Measurements from ENCODE around the gene HNRNPL.
"Not testable (repeated sequence)": the region's sequence is repeated elsewhere in the genome, so short reads cannot be mapped to it uniquely, and the experiment has no call there.

Gene HNRNPL

DNA sequence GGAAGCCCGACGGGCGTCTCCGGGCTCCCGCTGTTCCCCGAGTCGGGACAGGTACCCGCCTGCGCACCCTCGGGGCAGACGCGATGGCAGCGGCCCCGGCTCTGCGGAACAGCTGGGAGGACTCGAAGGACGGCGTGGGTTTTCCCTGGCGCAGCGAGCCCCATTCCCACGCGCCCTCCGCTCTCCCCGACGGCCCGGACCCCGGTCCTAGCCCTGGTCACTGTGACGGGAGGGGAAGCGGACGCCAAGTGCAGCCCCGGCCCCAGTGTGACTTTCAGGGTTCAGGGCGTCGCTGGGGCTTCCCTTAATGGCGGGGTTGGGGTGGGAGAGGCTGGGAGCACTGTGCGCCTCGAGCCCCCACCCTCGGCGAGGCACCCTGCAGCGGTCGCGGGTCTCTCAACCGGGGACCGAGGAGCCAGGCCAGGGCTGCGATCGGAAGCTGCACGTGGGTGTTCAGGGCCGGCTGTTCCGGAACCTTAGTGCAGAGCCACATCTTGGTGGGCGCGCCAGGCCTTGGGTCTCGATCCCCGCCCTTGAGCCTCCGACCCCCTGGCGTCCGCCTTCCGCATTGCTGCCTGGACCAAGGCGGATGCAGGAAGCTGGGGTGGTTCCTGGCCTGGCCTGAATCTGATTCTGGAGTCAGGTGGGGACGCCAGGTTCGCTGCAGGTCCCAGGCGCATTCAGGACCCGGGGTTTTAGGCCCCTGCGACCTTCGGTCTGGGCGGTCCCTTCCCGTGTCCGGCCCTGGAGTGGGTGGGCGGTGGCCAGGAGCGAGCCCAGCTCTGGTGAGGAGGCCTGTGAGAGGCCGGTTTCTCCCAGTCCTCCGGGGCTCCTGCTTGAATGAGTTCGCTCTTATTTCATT lies 57.3 kb downstream of the HNRNPL start:
- Histone ChIP-seq H3F3A (ENCODE audit: control insufficient read depth, insufficient read depth) (no peaks in the 10 kb centered on the region), H3K4me1 (ENCODE audit: control insufficient read depth, low read length) (peaks cover 18% of the 10 kb centered on the region), H3K9me3 (ENCODE audit: control insufficient read depth, insufficient read depth, low read length) (no peaks in the 10 kb centered on the region), H3K27me3 (ENCODE audit: control insufficient read depth, low read length) (peaks cover 4% of the 10 kb centered on the region), H3K4me2 (ENCODE audit: low read length) (peak overlapping the region; percentile 51), H3K79me2 (ENCODE audit: control insufficient read depth, low read length) (no peaks in the 10 kb centered on the region), H4K20me1 (ENCODE audit: control insufficient read depth, insufficient read depth, low read depth, low read length) (no peaks in the 10 kb centered on the region), H3K4me3 (ENCODE audit: low read length) (peak overlapping the region; percentile 51), H3K27ac (ENCODE audit: low read depth, low read length) (no peak overlapping the region), H3K9me2 (replicated peaks; ENCODE audit: control insufficient read depth, low read length) (no peaks in the 10 kb centered on the region), H3K36me3 (ENCODE audit: control insufficient read depth, low read length) (no peaks in the 10 kb centered on the region)
- TF ChIP-seq, protein P1, sequence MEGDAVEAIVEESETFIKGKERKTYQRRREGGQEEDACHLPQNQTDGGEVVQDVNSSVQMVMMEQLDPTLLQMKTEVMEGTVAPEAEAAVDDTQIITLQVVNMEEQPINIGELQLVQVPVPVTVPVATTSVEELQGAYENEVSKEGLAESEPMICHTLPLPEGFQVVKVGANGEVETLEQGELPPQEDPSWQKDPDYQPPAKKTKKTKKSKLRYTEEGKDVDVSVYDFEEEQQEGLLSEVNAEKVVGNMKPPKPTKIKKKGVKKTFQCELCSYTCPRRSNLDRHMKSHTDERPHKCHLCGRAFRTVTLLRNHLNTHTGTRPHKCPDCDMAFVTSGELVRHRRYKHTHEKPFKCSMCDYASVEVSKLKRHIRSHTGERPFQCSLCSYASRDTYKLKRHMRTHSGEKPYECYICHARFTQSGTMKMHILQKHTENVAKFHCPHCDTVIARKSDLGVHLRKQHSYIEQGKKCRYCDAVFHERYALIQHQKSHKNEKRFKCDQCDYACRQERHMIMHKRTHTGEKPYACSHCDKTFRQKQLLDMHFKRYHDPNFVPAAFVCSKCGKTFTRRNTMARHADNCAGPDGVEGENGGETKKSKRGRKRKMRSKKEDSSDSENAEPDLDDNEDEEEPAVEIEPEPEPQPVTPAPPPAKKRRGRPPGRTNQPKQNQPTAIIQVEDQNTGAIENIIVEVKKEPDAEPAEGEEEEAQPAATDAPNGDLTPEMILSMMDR (IDR thresholded peaks at IDR 0.05; ENCODE audit: low read depth, low read length, poor library complexity, severe bottlenecking): peak; percentile 17
- no peak for TF ChIP-seq EZH2phosphoT487 (IDR thresholded peaks at IDR 0.05; ENCODE audit: borderline replicate concordance, low read length)

DNA sequence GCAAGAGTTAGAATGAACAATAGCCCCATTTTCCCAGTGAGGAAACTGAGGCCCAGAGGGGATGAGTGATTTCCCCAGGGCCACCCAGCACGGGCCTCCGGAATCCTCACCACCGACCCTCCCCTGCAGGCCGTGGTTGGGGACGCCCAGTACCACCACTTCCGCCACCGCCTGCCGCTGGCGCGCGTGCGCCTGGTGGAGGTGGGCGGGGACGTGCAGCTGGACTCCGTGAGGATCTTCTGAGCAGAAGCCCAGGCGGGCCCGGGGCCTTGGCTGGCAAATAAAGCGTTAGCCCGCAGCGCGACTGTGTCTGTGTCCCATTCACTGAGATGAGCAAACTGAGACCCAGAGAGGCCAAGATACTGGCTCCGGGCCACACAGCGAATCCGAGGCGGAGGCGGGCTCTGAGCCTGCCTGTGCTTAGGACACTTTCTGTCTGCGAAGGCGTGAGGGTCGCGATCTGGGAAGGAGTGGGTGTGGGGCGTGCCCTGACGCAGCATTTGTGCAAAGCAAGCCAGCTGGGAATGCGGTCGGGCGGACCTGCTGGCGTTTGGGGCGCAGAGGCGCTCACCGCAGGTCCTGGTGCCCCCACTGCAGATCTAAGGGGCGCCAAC lies 58.2 kb downstream of the HNRNPL start:
- H3K27me3 ChIP-seq (ENCODE audit: control insufficient read depth, low read length); H3K79me2 ChIP-seq (ENCODE audit: control insufficient read depth, low read length); H3K9me3 ChIP-seq (ENCODE audit: control insufficient read depth, insufficient read depth, low read length); H4K20me1 ChIP-seq (ENCODE audit: control insufficient read depth, insufficient read depth, low read depth, low read length); H3K36me3 ChIP-seq (ENCODE audit: control insufficient read depth, low read length); H3K9me2 ChIP-seq (replicated peaks; ENCODE audit: control insufficient read depth, low read length); H3F3A ChIP-seq (ENCODE audit: control insufficient read depth, insufficient read depth); H3K27ac ChIP-seq (ENCODE audit: low read depth, low read length): not testable (repeated sequence)
- Histone ChIP-seq H3K4me2 (ENCODE audit: low read length) (peak overlapping the region; percentile 36; the same call in 1 of the 2 replicates), H3K4me3 (ENCODE audit: low read length) (0 out of 2 replicates have a peak overlapping the region, but pooled peaks have one; percentile 32), H3K4me1 (ENCODE audit: control insufficient read depth, low read length) (peaks cover 18% of the 10 kb centered on the region)

DNA sequence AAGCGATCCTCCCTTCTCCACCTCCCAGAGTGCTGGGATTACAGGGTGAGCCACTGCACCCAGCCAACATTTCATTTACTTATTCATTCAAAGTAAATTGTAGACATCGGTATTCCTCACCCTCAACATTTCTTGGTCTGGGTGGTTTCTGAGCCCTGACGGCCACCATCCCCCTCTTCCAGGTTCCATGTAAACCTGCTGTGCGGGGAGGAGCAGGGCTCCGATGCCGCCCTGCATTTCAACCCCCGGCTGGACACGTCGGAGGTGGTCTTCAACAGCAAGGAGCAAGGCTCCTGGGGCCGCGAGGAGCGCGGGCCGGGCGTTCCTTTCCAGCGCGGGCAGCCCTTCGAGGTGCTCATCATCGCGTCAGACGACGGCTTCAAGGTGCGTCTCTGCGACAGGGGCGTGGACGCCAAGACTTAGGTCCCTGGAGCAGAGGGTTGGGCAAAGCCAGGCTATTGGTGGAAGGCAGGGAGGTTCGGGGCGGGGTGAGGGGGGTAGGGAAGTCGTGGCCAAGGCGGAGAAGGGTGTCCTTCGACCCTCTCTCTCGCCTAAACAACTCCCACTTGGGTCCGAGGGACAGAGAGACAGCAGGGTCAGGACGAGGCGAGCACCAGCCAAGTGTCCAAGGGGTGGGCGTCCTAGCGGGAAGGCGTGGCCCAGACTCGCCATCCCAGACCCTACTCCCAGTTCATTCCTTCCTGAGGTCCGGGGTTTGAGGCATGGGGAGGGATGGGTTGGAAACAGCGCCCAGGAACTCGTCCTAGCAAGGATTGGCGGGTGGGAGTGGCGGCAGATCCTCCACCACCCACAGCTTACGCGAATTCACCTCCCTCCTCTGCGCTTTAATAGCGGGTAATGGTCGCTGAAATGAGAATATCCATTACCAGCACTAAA lies 59.0 kb downstream of the HNRNPL start:
- H4K20me1 ChIP-seq (ENCODE audit: control insufficient read depth, insufficient read depth, low read depth, low read length); H3K9me2 ChIP-seq (replicated peaks; ENCODE audit: control insufficient read depth, low read length); H3F3A ChIP-seq (ENCODE audit: control insufficient read depth, insufficient read depth); H3K79me2 ChIP-seq (ENCODE audit: control insufficient read depth, low read length); H3K27me3 ChIP-seq (ENCODE audit: control insufficient read depth, low read length); H3K9me3 ChIP-seq (ENCODE audit: control insufficient read depth, insufficient read depth, low read length); H3K27ac ChIP-seq (ENCODE audit: low read depth, low read length); H3K36me3 ChIP-seq (ENCODE audit: control insufficient read depth, low read length): not testable (repeated sequence)
- H3K4me1 ChIP-seq (ENCODE audit: control insufficient read depth, low read length): peaks cover 16% of the 10 kb centered on the region
- H3K4me2 ChIP-seq (ENCODE audit: low read length): peak overlapping the region; percentile 36; the same call in 1 of the 2 replicates
- 0 out of 2 replicates have a peak overlapping the region, but pooled peaks have one; percentile 32 for H3K4me3 ChIP-seq (ENCODE audit: low read length)

DNA sequence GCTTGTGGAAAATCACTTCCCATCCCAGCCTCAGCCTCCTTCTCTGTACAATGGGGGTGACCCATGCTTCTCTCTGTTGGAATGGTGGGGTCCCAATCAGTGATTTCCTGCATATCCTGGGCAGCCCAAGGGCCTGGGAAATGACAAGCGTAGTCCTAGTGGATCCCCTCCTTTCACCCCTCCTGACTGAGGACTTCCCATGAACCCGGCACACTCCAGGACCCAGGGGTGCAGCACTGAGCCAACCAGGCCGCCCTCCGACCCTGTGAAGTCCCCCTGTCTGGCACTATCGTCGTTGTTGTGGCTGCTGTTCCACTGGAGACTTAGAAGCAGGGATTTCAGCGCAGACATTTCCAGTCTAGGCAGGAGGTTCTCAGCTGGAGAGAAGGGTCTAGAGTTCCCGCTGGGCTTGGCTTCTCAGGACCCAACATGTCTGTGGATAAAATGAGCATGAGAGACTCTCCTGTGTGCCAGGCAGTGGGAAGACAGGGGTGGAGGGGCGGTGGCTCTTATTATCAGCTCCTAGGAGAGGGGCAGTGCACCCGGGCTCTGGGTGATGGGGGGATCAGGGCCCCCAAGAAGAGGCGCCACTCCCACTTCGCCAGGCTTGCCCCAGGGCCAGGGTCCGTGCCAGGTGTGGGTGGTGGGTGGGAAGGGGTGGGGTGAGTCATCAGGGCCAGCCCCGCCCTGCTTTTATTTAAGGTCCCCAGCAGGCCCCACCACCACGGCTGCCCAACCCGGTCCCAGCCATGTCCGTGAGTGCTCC lies 61.1 kb downstream of the HNRNPL start, which contains the start of gene LGALS7B:
TSS of gene LGALS7B (plus strand) at position 723 of the 766 bp plus-strand sequence. CDS start at position 750, 27 bp downstream.
- H3K27me3 ChIP-seq (ENCODE audit: control insufficient read depth, low read length): peaks cover 4% of the 10 kb centered on the region
- H3K4me3 ChIP-seq (ENCODE audit: low read length): no peak within 1 kb of the TSS
- H3K79me2 ChIP-seq (ENCODE audit: control insufficient read depth, low read length): no peaks in the 10 kb centered on the region
- no peaks in the 10 kb centered on the region for H3F3A ChIP-seq (ENCODE audit: control insufficient read depth, insufficient read depth)
- no peaks in the 10 kb centered on the region for H3K36me3 ChIP-seq (ENCODE audit: control insufficient read depth, low read length)
- H3K4me1 ChIP-seq (ENCODE audit: control insufficient read depth, low read length): peaks cover 9% of the 10 kb centered on the region
- H4K20me1 ChIP-seq (ENCODE audit: control insufficient read depth, insufficient read depth, low read depth, low read length): no peaks in the 10 kb centered on the region
- H3K27ac ChIP-seq (ENCODE audit: low read depth, low read length): no peak within 1 kb of the TSS
- TF ChIP-seq, protein P1 (IDR thresholded peaks at IDR 0.05; ENCODE audit: low read depth, low read length, poor library complexity, severe bottlenecking): no peak
- TF ChIP-seq EZH2phosphoT487 (IDR thresholded peaks at IDR 0.05; ENCODE audit: borderline replicate concordance, low read length): no peak
- no peaks in the 10 kb centered on the region for H3K9me3 ChIP-seq (ENCODE audit: control insufficient read depth, insufficient read depth, low read length)
- no peaks in the 10 kb centered on the region for H3K9me2 ChIP-seq (replicated peaks; ENCODE audit: control insufficient read depth, low read length)
- H3K4me2 ChIP-seq (ENCODE audit: low read length): no peak within 1 kb of the TSS
